Effector CD8-positive, alpha-beta T cell (primary cell): ENCODE results near the gene PGAM2.

ENCODE experiments used
- DNase-seq: peaks from one replicate; lab custom pipeline; 2025; lab: John Stamatoyannopoulos, UW
- total RNA-seq, 4 experiments: gene quantifications; one replicate each; lab custom pipeline; 2026; lab: John Stamatoyannopoulos, UW

The PGAM2 gene
- 0.35 to 1.4 (median 0.93) reads per million in 4 experiments for total RNA-seq

- no peak for DNase-seq
Measured at GRCh38 chr7:44065431-44066110, at the start of gene PGAM2. TSS of gene PGAM2 (minus strand) at chr7:44065567. CDS start at chr7:44065529, 38 bp downstream.

- no peak for DNase-seq
Measured at GRCh38 chr7:44114586-44115310, 49.4 kb upstream of the PGAM2 start.

- no peak for DNase-seq
Measured at GRCh38 chr7:44113764-44114354, 48.5 kb upstream of the PGAM2 start.

GRCh38 chr7:44112997-44113763 lies 47.8 kb upstream of the PGAM2 start:
- DNase-seq: no peak

DNA sequence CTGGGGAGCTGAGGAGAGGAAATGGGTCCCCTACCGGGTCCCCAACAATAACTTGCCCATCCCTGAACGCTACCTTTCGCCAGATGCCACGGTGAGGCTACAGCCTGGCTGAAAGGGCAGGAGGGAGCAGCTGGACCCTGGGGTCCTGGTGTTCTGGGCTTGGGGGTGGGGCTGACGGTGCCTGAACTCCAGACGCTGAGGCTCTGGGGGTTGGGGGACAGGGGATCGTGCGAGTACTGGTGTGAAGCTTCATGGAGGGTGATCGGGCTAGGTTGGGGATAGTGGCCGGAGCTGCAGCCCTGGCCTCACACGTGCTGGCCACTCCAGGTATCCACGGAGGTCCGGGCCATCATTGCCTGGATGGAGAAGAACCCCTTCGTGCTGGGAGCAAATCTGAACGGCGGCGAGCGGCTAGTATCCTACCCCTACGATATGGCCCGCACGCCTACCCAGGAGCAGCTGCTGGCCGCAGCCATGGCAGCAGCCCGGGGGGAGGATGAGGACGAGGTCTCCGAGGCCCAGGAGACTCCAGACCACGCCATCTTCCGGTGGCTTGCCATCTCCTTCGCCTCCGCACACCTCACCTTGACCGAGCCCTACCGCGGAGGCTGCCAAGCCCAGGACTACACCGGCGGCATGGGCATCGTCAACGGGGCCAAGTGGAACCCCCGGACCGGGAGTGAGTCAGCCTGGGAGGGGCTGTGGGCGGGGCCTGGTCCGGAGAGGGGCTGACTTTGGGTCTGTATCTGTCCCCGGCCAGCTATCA lies 47.0 kb upstream of the PGAM2 start:
- no peak for DNase-seq

GRCh38 chr7:44111761-44112160 lies 46.4 kb upstream of the PGAM2 start:
- no peak for DNase-seq

- no peak for DNase-seq
Measured at GRCh38 chr7:44110719-44111635, 45.6 kb upstream of the PGAM2 start.

- no peak for DNase-seq
Measured at GRCh38 chr7:44109991-44110390, 44.6 kb upstream of the PGAM2 start.

- no peak for DNase-seq
Measured at GRCh38 chr7:44108768-44109750, 43.7 kb upstream of the PGAM2 start.

DNA sequence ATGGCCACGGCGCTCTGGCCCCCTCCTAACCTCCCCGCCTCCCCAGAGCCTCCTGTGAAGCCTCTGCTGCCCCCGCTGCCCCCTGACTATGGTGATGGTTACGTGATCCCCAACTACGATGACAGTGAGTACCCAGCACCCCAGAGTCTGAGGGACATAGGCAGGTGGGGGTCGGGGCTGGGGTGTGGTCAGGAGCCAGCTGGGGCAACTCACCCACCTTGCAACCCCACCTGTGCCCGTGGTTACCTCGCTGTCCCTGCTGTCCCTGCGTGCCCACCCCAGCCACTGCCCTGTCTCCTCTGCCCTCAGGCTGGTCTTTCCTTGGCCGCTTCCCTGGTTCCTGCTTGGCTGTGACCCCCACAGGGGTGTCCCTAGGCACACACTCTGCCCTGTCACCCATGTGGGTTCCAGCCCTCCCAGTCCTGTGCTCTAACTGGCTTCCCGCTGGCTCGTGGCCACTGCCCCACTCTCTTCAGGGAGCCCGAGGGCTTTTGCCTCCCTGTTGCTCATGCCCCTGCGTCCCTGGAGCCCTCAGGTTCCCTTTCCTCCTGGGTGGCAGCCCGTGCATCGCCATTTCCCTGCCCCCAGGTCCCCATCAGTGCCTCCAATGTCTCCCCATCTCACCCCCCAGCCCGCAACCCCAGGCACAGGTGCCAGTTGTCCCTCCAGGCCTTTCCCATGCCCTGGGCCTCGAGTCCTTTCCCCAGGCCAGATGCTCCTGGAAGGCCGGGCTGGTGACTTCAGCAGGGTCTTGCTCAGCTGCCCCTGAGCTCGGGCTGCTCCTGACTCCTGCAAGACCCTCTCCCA lies 42.8 kb upstream of the PGAM2 start:
- no peak for DNase-seq

GRCh38 chr7:44107116-44107960 lies 42.0 kb upstream of the PGAM2 start:
- DNase-seq: no peak

- no peak for DNase-seq
Measured at GRCh38 chr7:44106311-44107065, 41.1 kb upstream of the PGAM2 start.

GRCh38 chr7:44105832-44106231 lies 40.5 kb upstream of the PGAM2 start:
- no peak for DNase-seq

- DNase-seq: no peak
Measured at GRCh38 chr7:44104860-44105771, 39.7 kb upstream of the PGAM2 start.
